ENCODE data around the gene KICS2. TPM values are rescaled to one million over a fixed set of nuclear protein-coding genes. Genes with fewer than 3 reads are reported as not detected.

The KICS2 gene
- total and polyA plus RNA-seq, 8 donors, result 1.2 to 32.0 (median 5.7) TPM

DNA sequence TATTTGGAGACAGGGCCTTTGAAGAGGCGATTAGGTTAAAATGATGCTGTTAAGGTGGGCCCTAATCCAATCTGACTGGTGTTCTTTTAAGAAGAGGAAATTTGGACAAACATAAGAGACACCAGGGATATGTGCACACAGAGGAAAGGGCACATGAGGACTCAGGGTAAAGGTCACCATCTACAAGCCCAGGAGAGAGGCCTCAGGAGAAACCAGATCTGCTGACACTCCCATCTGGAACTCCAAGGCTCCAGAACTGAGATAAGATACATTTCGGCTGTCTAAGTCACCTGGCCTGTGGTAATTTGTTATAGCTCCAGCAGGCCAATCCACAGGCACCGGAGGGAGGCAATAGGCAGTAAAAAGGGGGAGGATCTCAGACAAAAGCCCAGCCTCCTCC, 48.6 kb downstream of the KICS2 start:
- H3K4me3 ChIP-seq, result no peak overlapping the region
- intact Hi-C loops (cut with DNase I; ENCODE audit: low total_unique reads), result no loop called here
- peaks cover 0 to 6% (median 0%) of the 10 kb centered on the region in 4 donors for H3K4me1 ChIP-seq
- H3K9me3 ChIP-seq, result no peaks in the 10 kb centered on the region
- H3K27ac ChIP-seq, result no peak overlapping the region
- 68 to 82% (median 79%) methylated on average over 3 of the region's 3 CpGs for WGBS, 5 donors
- H3K36me3 ChIP-seq, result no peaks in the 10 kb centered on the region
- no peak for TF ChIP-seq EP300 (IDR thresholded peaks at IDR 0.05)
- TF ChIP-seq POLR2AphosphoS5 (IDR thresholded peaks at IDR 0.05), result no peak
- TF ChIP-seq, protein P1, sequence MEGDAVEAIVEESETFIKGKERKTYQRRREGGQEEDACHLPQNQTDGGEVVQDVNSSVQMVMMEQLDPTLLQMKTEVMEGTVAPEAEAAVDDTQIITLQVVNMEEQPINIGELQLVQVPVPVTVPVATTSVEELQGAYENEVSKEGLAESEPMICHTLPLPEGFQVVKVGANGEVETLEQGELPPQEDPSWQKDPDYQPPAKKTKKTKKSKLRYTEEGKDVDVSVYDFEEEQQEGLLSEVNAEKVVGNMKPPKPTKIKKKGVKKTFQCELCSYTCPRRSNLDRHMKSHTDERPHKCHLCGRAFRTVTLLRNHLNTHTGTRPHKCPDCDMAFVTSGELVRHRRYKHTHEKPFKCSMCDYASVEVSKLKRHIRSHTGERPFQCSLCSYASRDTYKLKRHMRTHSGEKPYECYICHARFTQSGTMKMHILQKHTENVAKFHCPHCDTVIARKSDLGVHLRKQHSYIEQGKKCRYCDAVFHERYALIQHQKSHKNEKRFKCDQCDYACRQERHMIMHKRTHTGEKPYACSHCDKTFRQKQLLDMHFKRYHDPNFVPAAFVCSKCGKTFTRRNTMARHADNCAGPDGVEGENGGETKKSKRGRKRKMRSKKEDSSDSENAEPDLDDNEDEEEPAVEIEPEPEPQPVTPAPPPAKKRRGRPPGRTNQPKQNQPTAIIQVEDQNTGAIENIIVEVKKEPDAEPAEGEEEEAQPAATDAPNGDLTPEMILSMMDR (IDR thresholded peaks at IDR 0.05), result no peak
- TF ChIP-seq POLR2A (IDR thresholded peaks at IDR 0.05), result no peak
- no peak for DNase-seq
- no peaks in the 10 kb centered on the region for H3K27me3 ChIP-seq

Small RNA genes within 50 kb of the gene (small RNA-seq; reads per million reads assigned to genes)
- gene RNU5A-7P (0 reads per million in 4 donors), gene RNU6-1009P (0 reads per million in 4 donors)

Other genes with a start within 250 kb of the KICS2 start
- 1 to 10 TPM in 1 of 5 donors, not detected in 4; 1.7 TPM for gene C12orf56, start 168.5 kb upstream of the KICS2 start, total RNA-seq
- gene C12orf56, start 168.5 kb upstream of the KICS2 start, polyA plus RNA-seq, result 1 to 10 TPM in 2 of 3 donors, not detected in 1; 1.5 TPM
- 100 to 1,000 TPM in 1 of 5 donors, 10 to 100 TPM in 4; 18.3 to 109 (median 32.5) TPM for gene XPOT, start 182.1 kb upstream of the KICS2 start, total RNA-seq
- gene XPOT, start 182.1 kb upstream of the KICS2 start, polyA plus RNA-seq, result 10 to 100 TPM; 12.8 to 16.6 (median 13.0) TPM
- 10 to 100 TPM in 3 of 5 donors, 1 to 10 TPM in 2; 1.4 to 45.5 (median 13.4) TPM for gene TBK1, start 229.8 kb upstream of the KICS2 start, total RNA-seq
- gene TBK1, start 229.8 kb upstream of the KICS2 start, polyA plus RNA-seq, result 10 to 100 TPM in 2 of 3 donors, 1 to 10 TPM in 1; 10.0 to 16.0 (median 11.3) TPM

Measured in stomach (tissue), 9 donors.